K562 (cell line): ENCODE measurements around the gene LPXN. TPM values are rescaled to one million over a fixed set of nuclear protein-coding genes. Genes with fewer than 3 reads are reported as not detected.

ENCODE experiments used
- ATAC-seq: fragments of 200-7000 bp; cut with Tn5 transposase; 3 replicates; pipeline ENCODE4 v1.9.1; 2020; ENCODE audit warnings: moderate library complexity
- BruUV-seq: library from RNA; stranded (reverse); fragments of 400-500 nt; replicated peaks from 2 replicates; lab custom pipeline; 2021; lab: Mats Ljungman, UMichigan
- CTCF ChIA-PET: fragments of 300-600 bp; formaldehyde crosslinking; extraction: SDS; loops from one replicate; lab custom pipeline; 2021; ENCODE audit warnings: low intra/inter-chr PET ratio; lab: Yijun Ruan, JAX
- POLR2A ChIA-PET: fragments of 300-600, 350-650 bp; sonication (Branson Sonifier 250); formaldehyde crosslinking; extraction: SDS; loops from one replicate; lab custom pipeline; 2021; ENCODE audit warnings: antibody characterized with exemption, inconsistent platforms; lab: Yijun Ruan, JAX
- DNase-seq, 4 experiments: peaks; one replicate each; pipeline versions ENCODE4 v3.0.0 to v3.0.0-alpha.2; 2011 to 2018; ENCODE audit warnings: low spot score in 3 of 4, mixed read lengths in 3 of 4; ENCODE audit errors: extremely low read depth in 1 of 4
- FAIRE-seq: peaks from 2 replicates; lab custom pipeline; 2011; peaks lifted over from hg19 to GRCh38; lab: Jason Lieb, UNC
- H2AFZ ChIP-seq: 2 replicates; pipeline ENCODE4 v1.6.0; 2011; ENCODE audit warnings: low read depth, low read length, control low read depth, inconsistent platforms
- H3K27ac ChIP-seq: fragments of 200-600 bp; 3 replicates; pipeline ENCODE4 v1.8.0; 2011; ENCODE audit warnings: low read depth, mild to moderate bottlenecking, control low read depth, inconsistent platforms, low read length, moderate library complexity, mixed read lengths; ENCODE audit errors: extremely low read depth
- H3K27me3 ChIP-seq, 2 experiments: fragments of 300-600 bp in 1 of 2; 2 replicates in 1 of 2; 3 replicates in 1 of 2; pipeline versions ENCODE4 v1.6.0 to v1.8.0; 2011; ENCODE audit warnings: inconsistent platforms in 2 of 2, low read length in 2 of 2, mild to moderate bottlenecking in 1 of 2, mixed read lengths in 1 of 2, moderate library complexity in 1 of 2; ENCODE audit not compliant: control insufficient read depth in 2 of 2, insufficient read depth in 2 of 2
- H3K36me3 ChIP-seq: fragments of 300-600 bp; 3 replicates; pipeline ENCODE4 v1.8.0; 2011; ENCODE audit warnings: mild to moderate bottlenecking, low read length, inconsistent platforms; ENCODE audit not compliant: control insufficient read depth, insufficient read depth
- H3K4me1 ChIP-seq, 2 experiments: fragments of 200-600 bp in 1 of 2; replicated peaks in 1 of 2; 2 replicates in 1 of 2; 3 replicates in 1 of 2; pipeline versions ENCODE4 v1.5.1 to v1.8.0; 2011; ENCODE audit warnings: inconsistent platforms in 2 of 2, low read length in 2 of 2, mild to moderate bottlenecking in 1 of 2, mixed read lengths in 1 of 2, moderate library complexity in 1 of 2; ENCODE audit not compliant: control insufficient read depth in 2 of 2, insufficient read depth in 2 of 2
- H3K4me2 ChIP-seq: 2 replicates; pipeline ENCODE4 v1.6.1; 2011; ENCODE audit warnings: low read length, control low read depth, inconsistent platforms, mixed read lengths; ENCODE audit not compliant: insufficient read depth
- H3K4me3 ChIP-seq: fragments of 200-600 bp; sonication (generic), shearing (Covaris generic); 2 replicates; pipeline ENCODE4 v1.5.1; 2016; ENCODE audit warnings: control low read depth, inconsistent platforms
- H3K79me2 ChIP-seq: fragments of 200-600 bp; 3 replicates; pipeline ENCODE4 v1.8.0; 2011; ENCODE audit warnings: low read length, inconsistent platforms; ENCODE audit not compliant: control insufficient read depth, insufficient read depth
- H3K9ac ChIP-seq, 2 experiments: 2 replicates each; pipeline versions ENCODE4 v1.6.0 to v1.6.1; 2011; ENCODE audit warnings: low read depth in 2 of 2, low read length in 2 of 2, control low read depth in 1 of 2, inconsistent platforms in 1 of 2, mild to moderate bottlenecking in 1 of 2, mixed read lengths in 1 of 2; ENCODE audit not compliant: insufficient read depth in 1 of 2
- H3K9me1 ChIP-seq: one replicate; pipeline ENCODE4 v1.6.0; 2011; ENCODE audit warnings: inconsistent platforms, mild to moderate bottlenecking, low read length, moderate library complexity; ENCODE audit not compliant: control insufficient read depth, insufficient read depth
- H3K9me3 ChIP-seq: replicated peaks from 2 replicates; pipeline ENCODE4 v1.5.1; 2011; ENCODE audit warnings: low read depth, low read length, inconsistent platforms; ENCODE audit not compliant: control insufficient read depth, insufficient read depth
- H4K20me1 ChIP-seq: replicated peaks from 2 replicates; pipeline ENCODE4 v1.6.1; 2011; ENCODE audit warnings: low read length, inconsistent platforms, mixed read lengths; ENCODE audit not compliant: control insufficient read depth, insufficient read depth
- CBX5 ChIP-seq: IDR thresholded peaks from 2 replicates; pipeline ENCODE4 v1.6.1; 2014; ENCODE audit warnings: low read depth, borderline replicate concordance
- FOS ChIP-seq: IDR thresholded peaks from 3 replicates; pipeline ENCODE4 v1.6.1; 2011; ENCODE audit not compliant: insufficient read length; ENCODE audit errors: extremely low read depth
- HDAC6 ChIP-seq: IDR thresholded peaks from 2 replicates; pipeline ENCODE4 v1.6.1; 2012; ENCODE audit warnings: low read depth, mild to moderate bottlenecking, control low read depth, inconsistent platforms, low read length, moderate library complexity
- NCOA4 ChIP-seq: fragments of 450-650 bp; IDR thresholded peaks from 2 replicates; pipeline ENCODE4 v1.6.1; 2018; ENCODE audit warnings: mild to moderate bottlenecking; ENCODE audit not compliant: partially characterized antibody
- NFXL1 ChIP-seq: fragments of 450-650 bp; formaldehyde crosslinking; IDR thresholded peaks from 2 replicates; pipeline ENCODE4 v1.4.0; 2021; ENCODE audit warnings: mild to moderate bottlenecking
- RFX5 ChIP-seq: IDR thresholded peaks from 2 replicates; pipeline ENCODE4 v1.6.1; 2011; ENCODE audit warnings: low read depth, mild to moderate bottlenecking, improper control_type of control experiment, low read length
- SMARCB1 ChIP-seq: IDR thresholded peaks from 2 replicates; pipeline ENCODE4 v1.6.1; 2011; ENCODE audit warnings: improper control_type of control experiment, low read depth; ENCODE audit not compliant: insufficient read length
- ZNF384 ChIP-seq: IDR thresholded peaks from 2 replicates; pipeline ENCODE4 v1.6.1; 2012; ENCODE audit warnings: low read depth, low read length, improper control_type of control experiment
- ZNF398 ChIP-seq: fragments of 250-450 bp; sonication (Bioruptor Pico); IDR thresholded peaks from 2 replicates; pipeline ENCODE4 v1.8.0; 2021; ENCODE audit warnings: moderate library complexity, mild to moderate bottlenecking, inconsistent platforms
- ZNF699 ChIP-seq: fragments of 250-450 bp; sonication (Bioruptor Pico); IDR thresholded peaks from 2 replicates; pipeline ENCODE4 v1.8.0; 2021; ENCODE audit warnings: mild to moderate bottlenecking, moderate library complexity; ENCODE audit not compliant: insufficient replicate concordance
- WGBS: fragments of 100-300 bp; shearing (Covaris generic); methylation state at CpG from one replicate; pipeline ENCODE4 v1.1.6; 2016; ENCODE audit warnings: low coverage, mixed read lengths; ENCODE audit not compliant: insufficient coverage; ENCODE audit errors: missing lambda C conversion rate; 5-methylcytosine and 5-hydroxymethylcytosine counted together
- in situ Hi-C: fragments of 300-500 bp; cut with MboI; formaldehyde crosslinking; loops from 4 replicates; pipeline ENCODE4 v1.15.0; 2018; ENCODE audit warnings: inconsistent platforms, mixed read lengths
- intact Hi-C: fragments of 100-400 bp; cut with micrococcal nuclease; formaldehyde crosslinking; loops from 2 replicates; pipeline ENCODE4 v1.14.2; 2022
- polyA plus RNA-seq, 8 experiments: library from polyadenylated mRNA; depleted of rRNA in 4 of 8; stranded (reverse) in 5 of 8; unstranded in 3 of 8; fragments of >200 nt; fragmentation: Nextera tagmentation in 2 of 8; fragmentation: Illumina TruSeq in 1 of 8; extraction: Ambion mirVana in 2 of 8; extraction: Trizol in 1 of 8; gene quantifications; 2 replicates each; pipeline versions ENCODE4 v1.2.1 to v1.2.3, GENCODE V29; 2011 to 2014; ENCODE audit warnings: inconsistent platforms in 1 of 8, missing spikeins in 1 of 8
- total RNA-seq, 7 experiments: library from RNA; depleted of rRNA in 6 of 7; stranded (reverse); fragments of >200 nt in 6 of 7; fragmentation: Illumina TruSeq in 2 of 7; extraction: Trizol in 2 of 7; gene quantifications; 2 replicates each; pipeline versions ENCODE4 v1.2.1 to v1.2.3, GENCODE V29; 2011 to 2021; ENCODE audit warnings: low replicate concordance in 1 of 7
- TF ChIP-seq, protein P1 (sequence below): fragments of 250-450 bp; sonication (Bioruptor Pico); IDR thresholded peaks from 2 replicates; pipeline ENCODE4 v1.5.0; 2021; ENCODE audit warnings: mild to moderate bottlenecking, borderline replicate concordance
- TF ChIP-seq, protein P2 (sequence below): fragments of 450-650 bp; IDR thresholded peaks from 2 replicates; pipeline ENCODE4 v1.7.0; 2016; ENCODE audit warnings: borderline replicate concordance
- TF ChIP-seq, protein P3 (sequence below): IDR thresholded peaks from 3 replicates; pipeline ENCODE4 v1.6.1; 2011; ENCODE audit warnings: borderline replicate concordance, mild to moderate bottlenecking; ENCODE audit not compliant: insufficient read length, insufficient read depth

LPXN gene
- total and polyA plus RNA-seq, 9 of the 15 experiments (the other 6 are each of a cell fraction or from before 2014, with no cell fraction given), result 0.73 to 3.1 (median 2.0) TPM

DNA sequence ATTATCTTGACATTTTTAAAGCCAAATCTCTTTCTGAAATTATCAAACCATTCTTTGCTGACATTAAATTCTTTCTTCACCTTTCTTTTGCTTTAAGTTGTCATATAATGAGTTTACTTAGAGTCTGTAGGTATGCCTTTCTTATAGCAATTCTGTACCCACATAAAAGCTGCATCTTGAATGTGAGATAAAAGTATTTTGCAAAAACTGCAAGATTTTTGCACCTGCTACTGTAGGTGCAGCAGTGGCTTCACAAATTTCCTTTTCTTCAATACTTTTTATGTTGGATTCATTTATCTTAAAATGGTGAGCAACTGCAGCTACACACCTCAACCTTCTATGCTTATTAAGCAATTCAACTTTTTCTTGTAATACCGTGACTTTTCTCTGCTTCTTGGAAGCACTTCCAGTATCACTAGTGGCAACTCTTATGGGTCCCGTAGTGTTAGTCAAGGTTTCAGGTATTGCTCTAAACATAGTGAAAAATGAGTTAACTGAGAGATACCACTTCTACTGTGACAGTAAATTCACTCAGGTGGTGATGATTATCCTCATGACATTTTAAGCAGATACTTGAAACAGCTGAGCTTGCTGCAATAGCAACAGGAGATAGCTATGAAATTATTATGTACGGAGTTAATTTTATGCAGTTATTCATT lies 22.0 kb upstream of the LPXN start (continued):
- TF ChIP-seq, protein P1, sequence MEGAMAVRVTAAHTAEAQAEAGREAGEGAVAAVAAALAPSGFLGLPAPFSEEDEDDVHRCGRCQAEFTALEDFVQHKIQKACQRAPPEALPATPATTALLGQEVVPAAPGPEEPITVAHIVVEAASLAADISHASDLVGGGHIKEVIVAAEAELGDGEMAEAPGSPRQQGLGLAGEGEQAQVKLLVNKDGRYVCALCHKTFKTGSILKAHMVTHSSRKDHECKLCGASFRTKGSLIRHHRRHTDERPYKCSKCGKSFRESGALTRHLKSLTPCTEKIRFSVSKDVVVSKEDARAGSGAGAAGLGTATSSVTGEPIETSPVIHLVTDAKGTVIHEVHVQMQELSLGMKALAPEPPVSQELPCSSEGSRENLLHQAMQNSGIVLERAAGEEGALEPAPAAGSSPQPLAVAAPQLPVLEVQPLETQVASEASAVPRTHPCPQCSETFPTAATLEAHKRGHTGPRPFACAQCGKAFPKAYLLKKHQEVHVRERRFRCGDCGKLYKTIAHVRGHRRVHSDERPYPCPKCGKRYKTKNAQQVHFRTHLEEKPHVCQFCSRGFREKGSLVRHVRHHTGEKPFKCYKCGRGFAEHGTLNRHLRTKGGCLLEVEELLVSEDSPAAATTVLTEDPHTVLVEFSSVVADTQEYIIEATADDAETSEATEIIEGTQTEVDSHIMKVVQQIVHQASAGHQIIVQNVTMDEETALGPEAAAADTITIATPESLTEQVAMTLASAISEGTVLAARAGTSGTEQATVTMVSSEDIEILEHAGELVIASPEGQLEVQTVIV (CRISPR knock-in tag), result no peak
- TF ChIP-seq RFX5 (no peak), NFXL1 (CRISPR knock-in tag) (no peak)
- TF ChIP-seq, protein P2, sequence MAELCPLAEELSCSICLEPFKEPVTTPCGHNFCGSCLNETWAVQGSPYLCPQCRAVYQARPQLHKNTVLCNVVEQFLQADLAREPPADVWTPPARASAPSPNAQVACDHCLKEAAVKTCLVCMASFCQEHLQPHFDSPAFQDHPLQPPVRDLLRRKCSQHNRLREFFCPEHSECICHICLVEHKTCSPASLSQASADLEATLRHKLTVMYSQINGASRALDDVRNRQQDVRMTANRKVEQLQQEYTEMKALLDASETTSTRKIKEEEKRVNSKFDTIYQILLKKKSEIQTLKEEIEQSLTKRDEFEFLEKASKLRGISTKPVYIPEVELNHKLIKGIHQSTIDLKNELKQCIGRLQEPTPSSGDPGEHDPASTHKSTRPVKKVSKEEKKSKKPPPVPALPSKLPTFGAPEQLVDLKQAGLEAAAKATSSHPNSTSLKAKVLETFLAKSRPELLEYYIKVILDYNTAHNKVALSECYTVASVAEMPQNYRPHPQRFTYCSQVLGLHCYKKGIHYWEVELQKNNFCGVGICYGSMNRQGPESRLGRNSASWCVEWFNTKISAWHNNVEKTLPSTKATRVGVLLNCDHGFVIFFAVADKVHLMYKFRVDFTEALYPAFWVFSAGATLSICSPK, result no peak

- no peak for DNase-seq
- Histone ChIP-seq H3K27me3 (no peaks in the 10 kb centered on the region), H3K4me1 (peaks cover 4 to 16% of the 10 kb centered on the region in 2 experiments; a peak in 4 of 5 replicates), H3K4me2 (no peak overlapping the region), H3K9ac (no peak overlapping the region), H2AFZ (no peak overlapping the region), H3K9me3 (no peaks in the 10 kb centered on the region), H3K4me3 (no peak overlapping the region), H3K27ac (no peak overlapping the region), H3K36me3 (peaks cover 37% of the 10 kb centered on the region), H4K20me1 (no peaks in the 10 kb centered on the region), H3K79me2 (peaks cover 100% of the 10 kb centered on the region), H3K9me1 (peaks cover 3% of the 10 kb centered on the region)
- POLR2A ChIA-PET, result interaction anchor here (1.2 kb wide), 2 partner anchors 8 to 9 kb away, joined by 4 to 5 read pairs; no protein-coding TSS in a partner anchor
- 58% methylated on average over 3 of the region's 3 CpGs for WGBS
- FAIRE-seq, result no peak
- ATAC-seq, result no peak
- intact Hi-C loops (no loop called here), in situ Hi-C loops (no loop called here)
- CTCF ChIA-PET, result no interaction called here
- no TSS peak for BruUV-seq
- TF ChIP-seq CBX5 (no peak), SMARCB1 (no peak), NCOA4 (no peak), ZNF384 (no peak), ZNF398 (CRISPR knock-in tag) (no peak), HDAC6 (no peak), ZNF699 (CRISPR knock-in tag) (no peak), FOS (no peak)
- TF ChIP-seq, protein P3, sequence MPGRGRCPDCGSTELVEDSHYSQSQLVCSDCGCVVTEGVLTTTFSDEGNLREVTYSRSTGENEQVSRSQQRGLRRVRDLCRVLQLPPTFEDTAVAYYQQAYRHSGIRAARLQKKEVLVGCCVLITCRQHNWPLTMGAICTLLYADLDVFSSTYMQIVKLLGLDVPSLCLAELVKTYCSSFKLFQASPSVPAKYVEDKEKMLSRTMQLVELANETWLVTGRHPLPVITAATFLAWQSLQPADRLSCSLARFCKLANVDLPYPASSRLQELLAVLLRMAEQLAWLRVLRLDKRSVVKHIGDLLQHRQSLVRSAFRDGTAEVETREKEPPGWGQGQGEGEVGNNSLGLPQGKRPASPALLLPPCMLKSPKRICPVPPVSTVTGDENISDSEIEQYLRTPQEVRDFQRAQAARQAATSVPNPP, result no peak
Observed at GRCh38 chr11:58596621-58597020, 21.0 kb upstream of the LPXN start.
